ENCODE measurements around the gene MOB4. TPM values are rescaled to one million over a fixed set of nuclear protein-coding genes. Genes with fewer than 3 reads are reported as not detected.
"Not testable (repeated sequence)": the region's sequence is repeated elsewhere in the genome, so short reads cannot be mapped to it uniquely, and the experiment has no call there.

Gene MOB4
- total RNA-seq, 4 donors from 2014 or later = 14.7 to 21.9 (median 18.4) TPM

DNA sequence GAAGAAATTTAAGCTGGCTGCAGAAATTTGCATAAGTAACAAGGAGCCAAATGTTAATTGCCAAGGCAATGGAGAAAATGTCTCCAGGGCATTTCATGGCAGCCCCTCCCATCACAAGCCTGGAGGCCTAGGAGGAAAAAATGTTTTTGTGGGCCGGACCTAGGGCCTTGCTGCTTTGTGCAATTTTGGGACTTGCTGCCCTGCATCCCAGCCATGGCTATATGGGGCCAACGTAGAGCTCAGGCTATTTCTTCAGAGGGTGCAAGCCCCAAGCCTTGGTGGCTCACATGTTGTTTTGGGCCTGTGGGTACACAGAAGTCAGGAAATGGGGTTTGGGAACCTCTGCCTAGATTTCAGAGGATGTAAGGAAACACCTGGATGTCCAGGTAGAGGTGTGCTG is 57.7 kb downstream of the MOB4 start:
- WGBS, 2 donors = 94 to 97% methylated on average over 2 of the region's 2 CpGs

GRCh38 chr2:197575987-197576386 is 60.1 kb downstream of the MOB4 start:
- peaks cover 0 to 31% (median 0%) of the 10 kb centered on the region in 3 donors for H3K36me3 ChIP-seq
- DNase-seq (ENCODE audit: low spot score in 2 of 2) = peak in 1 of 2 donors; percentile 35
- peaks cover 0 to 32% (median 6%) of the 10 kb centered on the region in 4 donors for H3K4me1 ChIP-seq
- H3K4me3 ChIP-seq = no peak overlapping the region
- TF ChIP-seq EP300 (IDR thresholded peaks at IDR 0.05) (no peak), POLR2A (IDR thresholded peaks at IDR 0.05) (no peak)
- TF ChIP-seq, protein P1, sequence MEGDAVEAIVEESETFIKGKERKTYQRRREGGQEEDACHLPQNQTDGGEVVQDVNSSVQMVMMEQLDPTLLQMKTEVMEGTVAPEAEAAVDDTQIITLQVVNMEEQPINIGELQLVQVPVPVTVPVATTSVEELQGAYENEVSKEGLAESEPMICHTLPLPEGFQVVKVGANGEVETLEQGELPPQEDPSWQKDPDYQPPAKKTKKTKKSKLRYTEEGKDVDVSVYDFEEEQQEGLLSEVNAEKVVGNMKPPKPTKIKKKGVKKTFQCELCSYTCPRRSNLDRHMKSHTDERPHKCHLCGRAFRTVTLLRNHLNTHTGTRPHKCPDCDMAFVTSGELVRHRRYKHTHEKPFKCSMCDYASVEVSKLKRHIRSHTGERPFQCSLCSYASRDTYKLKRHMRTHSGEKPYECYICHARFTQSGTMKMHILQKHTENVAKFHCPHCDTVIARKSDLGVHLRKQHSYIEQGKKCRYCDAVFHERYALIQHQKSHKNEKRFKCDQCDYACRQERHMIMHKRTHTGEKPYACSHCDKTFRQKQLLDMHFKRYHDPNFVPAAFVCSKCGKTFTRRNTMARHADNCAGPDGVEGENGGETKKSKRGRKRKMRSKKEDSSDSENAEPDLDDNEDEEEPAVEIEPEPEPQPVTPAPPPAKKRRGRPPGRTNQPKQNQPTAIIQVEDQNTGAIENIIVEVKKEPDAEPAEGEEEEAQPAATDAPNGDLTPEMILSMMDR (IDR thresholded peaks at IDR 0.05) = no peak
- 87 to 98% methylated on average over 2 of the region's 2 CpGs for WGBS, 2 donors
- no peaks in the 10 kb centered on the region for H3K27me3 ChIP-seq
- H3K9me3 ChIP-seq = peaks cover 0 to 15% (median 0%) of the 10 kb centered on the region in 4 donors
- peak overlapping the region in 2 of 4 donors; percentile 35 to 39 for H3K27ac ChIP-seq

More for the DNA sequence above, 57.7 kb downstream of the MOB4 start:
- Histone ChIP-seq H3K27me3 (no peaks in the 10 kb centered on the region), H3K9me3 (peaks cover 0 to 15% (median 0%) of the 10 kb centered on the region in 4 donors), H3K4me1 (peaks cover 0 to 32% (median 6%) of the 10 kb centered on the region in 4 donors), H3K36me3 (peaks cover 0 to 38% (median 0%) of the 10 kb centered on the region in 3 donors), H3K27ac (no peak overlapping the region), H3K4me3 (no peak overlapping the region)
- no peak for TF ChIP-seq POLR2A (IDR thresholded peaks at IDR 0.05)
- TF ChIP-seq, protein P1 (IDR thresholded peaks at IDR 0.05) = no peak
- no peak for TF ChIP-seq EP300 (IDR thresholded peaks at IDR 0.05)
- DNase-seq (ENCODE audit: low spot score in 2 of 2) = no peak

DNA sequence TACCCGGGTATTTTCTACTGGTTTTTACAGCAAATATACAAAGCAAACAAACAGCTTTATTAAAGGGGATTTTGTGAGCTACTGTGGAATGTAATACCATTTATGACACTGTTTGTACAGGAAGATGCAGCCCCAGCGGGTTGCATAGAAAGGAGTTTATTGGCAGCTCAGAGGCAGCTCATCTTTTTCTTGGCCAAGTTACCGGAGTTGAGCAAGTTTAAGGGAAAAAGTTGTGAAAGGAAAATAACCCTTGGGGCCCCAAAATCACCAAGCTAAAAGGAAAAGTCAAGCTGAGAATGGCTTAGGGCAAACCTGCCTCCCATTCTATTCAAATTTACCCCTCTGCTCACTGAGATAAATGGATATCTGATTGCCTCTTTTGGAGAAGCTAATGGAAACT is 60.8 kb downstream of the MOB4 start:
- no peak for TF ChIP-seq POLR2A (IDR thresholded peaks at IDR 0.05)
- TF ChIP-seq EP300 (IDR thresholded peaks at IDR 0.05) = peak in 1 of 2 donors; percentile 72
- TF ChIP-seq, protein P1 (IDR thresholded peaks at IDR 0.05) = no peak
- peaks cover 0 to 25% (median 6%) of the 10 kb centered on the region in 4 donors for H3K4me1 ChIP-seq
- H3K4me3 ChIP-seq = no peak overlapping the region
- WGBS, 2 donors = 14 to 17% methylated on average over 3 of the region's 3 CpGs
- no peaks in the 10 kb centered on the region for H3K27me3 ChIP-seq
- DNase-seq (ENCODE audit: low spot score in 2 of 2) = peak; percentile 26 to 68
- H3K9me3 ChIP-seq = peaks cover 0 to 15% (median 0%) of the 10 kb centered on the region in 4 donors
- H3K27ac ChIP-seq = peak overlapping the region in 2 of 4 donors; percentile 35 to 39
- H3K36me3 ChIP-seq = peaks cover 0 to 31% (median 0%) of the 10 kb centered on the region in 3 donors

DNA sequence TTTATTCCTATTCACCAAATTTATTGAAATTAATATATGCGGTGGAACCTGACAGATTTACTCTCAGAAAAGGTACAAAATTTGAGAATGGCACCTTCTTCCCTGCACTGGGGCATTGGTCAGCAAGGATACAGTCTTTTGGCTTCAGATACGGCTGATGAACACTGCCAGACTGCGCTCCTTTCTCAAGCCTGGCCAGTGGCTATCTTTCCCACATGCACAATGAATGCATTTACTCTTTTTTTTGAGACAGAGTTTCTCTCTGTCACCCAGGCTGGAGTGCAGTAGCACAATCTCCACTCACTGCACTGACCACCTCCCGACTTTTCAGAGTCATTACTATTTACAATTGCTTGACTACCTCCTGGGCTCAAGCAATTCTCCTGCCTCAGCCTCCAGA is 61.6 kb downstream of the MOB4 start:
- Histone ChIP-seq H3K36me3 (peaks cover 0 to 24% (median 0%) of the 10 kb centered on the region in 3 donors), H3K9me3 (peaks cover 0 to 15% (median 0%) of the 10 kb centered on the region in 4 donors), H3K27ac (peak overlapping the region in 2 of 4 donors; percentile 26 to 39), H3K4me3 (no peak overlapping the region), H3K27me3 (no peaks in the 10 kb centered on the region), H3K4me1 (peaks cover 0 to 20% (median 6%) of the 10 kb centered on the region in 4 donors)
- TF ChIP-seq, protein P1 (IDR thresholded peaks at IDR 0.05) = no peak
- no peak for TF ChIP-seq POLR2A (IDR thresholded peaks at IDR 0.05)
- TF ChIP-seq EP300 (IDR thresholded peaks at IDR 0.05) = no peak
- no peak for DNase-seq (ENCODE audit: low spot score in 2 of 2)
- 59 to 60% methylated on average over 4 of the region's 4 CpGs for WGBS, 2 donors

DNA sequence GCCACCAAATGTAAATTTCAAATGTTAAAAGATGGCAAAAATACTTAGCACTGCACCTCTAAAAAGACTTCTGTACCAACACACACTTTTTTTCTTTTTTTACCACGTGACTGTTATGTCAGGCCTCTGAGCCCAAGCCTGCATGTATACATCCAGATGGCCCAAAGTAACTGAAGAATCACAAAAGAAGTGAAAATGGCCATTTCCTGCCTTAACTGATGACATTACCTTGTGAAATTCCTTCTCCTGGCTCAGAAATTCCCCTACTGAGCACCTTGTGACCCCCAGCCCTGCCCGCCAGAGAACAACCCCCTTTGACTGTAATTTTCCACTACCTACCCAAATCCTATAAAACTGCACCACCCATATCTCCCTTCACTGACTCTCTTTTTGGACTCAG is 62.4 kb downstream of the MOB4 start:
- not testable (repeated sequence) for H3K27ac ChIP-seq; DNase-seq (ENCODE audit: low spot score in 2 of 2); H3K4me3 ChIP-seq; H3K27me3 ChIP-seq
- Histone ChIP-seq H3K36me3 (peaks cover 0 to 15% (median 0%) of the 10 kb centered on the region in 3 donors), H3K4me1 (peaks cover 0 to 20% (median 6%) of the 10 kb centered on the region in 4 donors), H3K9me3 (peaks cover 0 to 13% (median 0%) of the 10 kb centered on the region in 4 donors)
- WGBS, 2 donors = 86 to 92% methylated on average over 2 of the region's 2 CpGs

GRCh38 chr2:197580166-197580565 is 64.3 kb downstream of the MOB4 start:
- not testable (repeated sequence) for H3K4me3 ChIP-seq; H3K27ac ChIP-seq; H3K36me3 ChIP-seq; DNase-seq (ENCODE audit: low spot score in 2 of 2); H3K9me3 ChIP-seq; H3K27me3 ChIP-seq
- 93 to 99% methylated on average over 3 of the region's 3 CpGs for WGBS, 2 donors
- H3K4me1 ChIP-seq = peaks cover 0 to 20% (median 6%) of the 10 kb centered on the region in 4 donors

DNA sequence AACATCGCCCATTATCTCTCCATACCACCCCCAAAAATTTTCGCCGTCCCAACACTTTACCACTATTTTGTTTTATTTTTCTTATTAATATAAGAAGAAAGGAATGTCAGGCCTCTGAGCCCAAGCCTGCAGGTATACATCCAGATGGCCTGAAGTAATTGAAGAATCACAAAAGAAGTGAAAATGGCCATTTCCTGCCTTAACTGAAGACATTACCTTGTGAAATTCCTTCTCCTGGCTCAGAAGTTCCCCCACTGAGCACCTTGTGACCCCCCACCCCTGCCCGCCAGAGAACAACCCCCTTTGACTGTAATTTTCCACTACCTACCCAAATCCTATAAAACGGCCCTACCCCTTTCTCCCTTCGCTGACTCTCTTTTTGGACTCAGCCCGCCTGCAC is 71.4 kb downstream of the MOB4 start:
- not testable (repeated sequence) for H3K4me1 ChIP-seq; DNase-seq (ENCODE audit: low spot score in 2 of 2); H3K27me3 ChIP-seq; H3K27ac ChIP-seq; H3K4me3 ChIP-seq; H3K9me3 ChIP-seq
- peaks cover 0 to 26% (median 0%) of the 10 kb centered on the region in 3 donors for H3K36me3 ChIP-seq
- WGBS, 2 donors = 92 to 93% methylated on average over 7 of the region's 7 CpGs

Measured in tibial nerve (tissue), 4 donors.